Caki2 (cell line): Measurements from ENCODE around the gene EDC3. TPM values are rescaled to one million over a fixed set of nuclear protein-coding genes. Genes with fewer than 3 reads are reported as not detected.

Experiments
- DNase-seq: peaks from one replicate; pipeline ENCODE4 v3.0.0-alpha.2; 2015; ENCODE audit warnings: low read depth
- in situ Hi-C: cut with HindIII; loops from 2 replicates; pipeline ENCODE4 v1.10.0; 2016; ENCODE audit warnings: low sequenced_read_pairs, low pct_unique_long_range_greater_than_20kb, mixed read lengths
- total RNA-seq: library from RNA; depleted of rRNA; stranded (reverse); fragments of >200 nt; shearing (Covaris generic); gene quantifications from 2 replicates; pipeline ENCODE4 v1.2.3, GENCODE V29; 2014; ENCODE audit warnings: low replicate concordance

EDC3 gene
- total RNA-seq, 1 experiment from 2014 or later, result 26.0 TPM

DNA sequence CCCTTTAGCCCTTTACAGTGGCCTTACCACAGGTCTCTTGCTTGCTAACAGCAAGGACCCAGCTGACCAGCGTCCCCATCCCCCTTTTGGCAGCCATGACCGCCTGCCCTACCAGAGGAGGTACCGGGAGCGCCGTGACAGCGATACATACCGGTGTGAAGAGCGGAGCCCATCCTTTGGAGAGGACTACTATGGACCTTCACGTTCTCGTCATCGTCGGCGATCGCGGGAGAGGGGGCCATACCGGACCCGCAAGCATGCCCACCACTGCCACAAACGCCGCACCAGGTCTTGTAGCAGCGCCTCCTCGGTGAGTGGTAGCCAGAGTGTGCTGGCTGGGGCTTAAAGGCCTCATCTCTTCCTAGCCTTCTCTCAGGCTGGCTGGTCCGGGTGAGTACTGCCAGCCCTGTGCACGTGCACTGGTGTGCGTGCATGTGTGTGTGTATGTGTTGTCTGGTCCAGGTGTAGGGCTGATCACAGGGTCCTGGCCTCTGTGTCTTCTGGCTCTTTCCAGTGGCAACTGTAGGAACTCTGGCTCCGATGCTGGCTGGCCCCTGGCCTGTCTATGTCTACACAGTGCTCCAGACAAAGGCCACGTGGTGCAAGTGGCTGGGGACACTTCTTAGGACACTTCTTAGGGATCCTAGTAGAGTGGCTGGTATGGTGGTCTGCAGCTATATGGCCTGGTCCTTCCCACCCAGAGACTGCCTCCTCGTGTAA is 75.7 kb downstream of the EDC3 start:
- in situ Hi-C loops, result no loop called here
- no peak for DNase-seq

DNA sequence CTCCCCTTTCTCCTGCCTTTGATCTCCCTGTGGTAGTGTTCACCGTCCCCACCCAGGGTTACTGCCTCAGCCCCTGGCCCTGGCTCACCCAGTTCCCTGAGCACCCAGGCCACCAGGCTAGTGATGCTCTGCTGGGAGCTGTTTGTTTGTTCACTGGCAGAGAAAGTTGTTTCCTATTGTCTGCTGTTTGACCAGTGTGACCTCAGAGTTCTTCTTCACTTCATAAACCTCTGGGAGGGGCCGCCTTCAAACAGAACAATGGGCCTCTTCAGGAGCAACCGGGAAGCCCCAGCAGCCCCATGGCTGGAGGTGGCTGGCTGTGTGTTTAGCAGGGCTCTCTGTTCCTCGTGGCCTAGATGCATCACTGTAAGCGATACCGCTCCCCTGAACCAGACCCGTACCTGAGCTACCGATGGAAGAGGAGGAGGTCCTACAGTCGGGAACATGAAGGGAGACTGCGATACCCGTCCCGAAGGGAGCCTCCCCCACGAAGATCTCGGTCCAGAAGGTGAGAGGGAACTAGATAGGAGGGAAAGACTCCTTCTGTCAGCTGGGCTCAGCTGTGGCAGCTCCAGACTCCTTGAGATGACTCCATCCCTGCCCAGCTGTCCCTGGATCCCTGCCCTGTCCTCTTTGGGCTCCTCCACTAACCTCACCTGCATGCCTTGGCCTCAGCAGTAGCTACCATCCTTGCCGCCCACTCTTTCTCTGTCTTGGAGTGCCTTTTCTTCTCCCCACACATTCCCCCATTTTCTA is 76.8 kb downstream of the EDC3 start:
- DNase-seq, result no peak
- in situ Hi-C loops, result no loop called here

DNA sequence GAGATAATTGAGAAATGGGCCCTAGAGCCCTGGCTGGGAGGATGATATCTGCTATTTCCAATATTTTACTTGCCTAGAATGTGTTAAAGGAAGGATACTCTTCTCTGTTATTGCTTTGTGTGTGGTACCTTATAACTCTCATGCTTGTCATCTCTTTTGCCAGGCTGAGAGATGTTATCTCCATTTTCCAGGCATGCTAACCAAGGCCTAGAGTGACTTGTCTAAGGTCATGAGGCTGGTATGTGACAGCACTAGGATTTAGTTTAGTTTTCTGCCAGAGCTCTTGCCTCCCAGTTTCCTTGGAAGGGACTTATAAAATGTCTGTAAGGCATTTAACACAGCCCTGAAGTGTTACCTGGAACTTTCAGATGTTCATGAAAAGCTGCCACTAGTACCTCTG is 78.8 kb downstream of the EDC3 start:
- no peak for DNase-seq
- in situ Hi-C loops, result no loop called here

DNA sequence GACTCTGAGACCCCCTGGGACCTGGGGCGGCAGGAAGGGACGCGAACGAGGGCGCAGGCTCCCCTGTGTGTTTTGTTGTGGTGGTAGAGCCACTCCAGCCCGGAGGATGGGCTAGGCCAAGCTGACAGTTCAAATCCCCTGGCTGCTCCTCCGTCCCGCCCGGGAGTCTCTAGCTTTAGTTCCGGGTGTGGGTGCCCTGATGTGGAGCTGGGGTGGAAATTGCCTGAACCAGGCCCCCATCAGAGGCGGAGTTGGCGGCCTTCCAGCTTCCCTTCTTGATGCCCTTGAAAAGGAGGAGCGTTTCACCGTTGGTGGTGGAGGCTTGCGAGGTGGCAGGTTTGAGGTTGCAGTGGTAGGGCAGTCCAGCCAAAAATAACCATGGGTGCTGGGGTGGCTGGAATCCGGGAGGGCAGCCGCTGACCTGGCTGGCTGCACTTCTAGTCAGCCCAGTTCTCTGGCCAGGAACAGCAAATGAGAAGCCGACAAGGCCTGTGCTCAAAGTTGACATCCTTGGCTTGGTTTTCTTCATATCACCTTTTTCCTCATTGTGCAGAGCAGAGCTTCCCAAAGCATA is 79.4 kb downstream of the EDC3 start:
- in situ Hi-C loops, result no loop called here
- peak; percentile 49 for DNase-seq

DNA sequence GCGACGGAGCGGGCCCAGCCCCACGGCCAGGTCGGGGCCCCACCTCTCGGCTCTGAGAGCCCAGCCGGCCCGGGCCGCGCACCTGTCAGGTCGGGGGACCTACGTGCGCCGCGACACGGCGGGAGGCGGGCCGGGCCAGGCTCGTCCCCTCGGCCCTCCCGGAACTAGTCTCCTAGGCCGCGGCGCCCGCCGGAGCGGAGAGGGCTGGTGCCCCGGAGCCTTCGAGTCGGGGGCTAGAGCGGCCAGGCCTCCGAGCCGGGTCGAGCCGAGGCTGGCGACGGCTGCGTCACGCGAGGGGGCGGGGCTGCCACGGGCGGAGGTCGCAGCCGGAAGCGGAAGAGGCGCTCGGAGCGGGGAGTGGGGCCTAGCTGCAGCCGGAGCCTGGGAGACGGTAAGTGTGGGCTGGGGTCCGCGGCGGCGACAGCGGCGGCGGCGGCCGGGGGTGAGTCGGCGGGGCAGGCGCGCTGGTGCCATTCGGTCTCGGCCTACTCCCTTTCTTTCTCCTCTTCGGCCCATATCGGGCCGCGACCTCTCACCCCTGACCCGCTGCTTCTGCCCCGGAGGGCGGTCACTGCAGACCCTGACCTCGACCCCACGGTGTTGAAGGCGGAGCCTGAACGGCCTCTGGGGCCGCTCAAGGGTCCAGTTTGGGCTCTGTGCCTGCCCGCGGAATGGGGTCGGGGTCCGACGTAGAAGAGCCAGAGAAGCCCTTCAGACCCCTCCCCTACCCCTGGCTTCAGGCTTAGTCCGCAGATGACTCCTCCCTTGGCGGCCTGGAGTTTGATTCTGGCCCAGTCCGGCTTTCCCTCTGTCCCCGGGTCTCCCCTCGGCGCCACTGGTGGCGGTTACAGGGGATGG is 80.1 kb downstream of the EDC3 start, which contains the start of gene CLK3:
TSS of gene CLK3 (plus strand) at position 329 of the 858 bp plus-strand sequence. CDS start 3,361 bp downstream, outside the sequence.
- peak; percentile 96 for DNase-seq
- in situ Hi-C loops, result no loop called here

DNA sequence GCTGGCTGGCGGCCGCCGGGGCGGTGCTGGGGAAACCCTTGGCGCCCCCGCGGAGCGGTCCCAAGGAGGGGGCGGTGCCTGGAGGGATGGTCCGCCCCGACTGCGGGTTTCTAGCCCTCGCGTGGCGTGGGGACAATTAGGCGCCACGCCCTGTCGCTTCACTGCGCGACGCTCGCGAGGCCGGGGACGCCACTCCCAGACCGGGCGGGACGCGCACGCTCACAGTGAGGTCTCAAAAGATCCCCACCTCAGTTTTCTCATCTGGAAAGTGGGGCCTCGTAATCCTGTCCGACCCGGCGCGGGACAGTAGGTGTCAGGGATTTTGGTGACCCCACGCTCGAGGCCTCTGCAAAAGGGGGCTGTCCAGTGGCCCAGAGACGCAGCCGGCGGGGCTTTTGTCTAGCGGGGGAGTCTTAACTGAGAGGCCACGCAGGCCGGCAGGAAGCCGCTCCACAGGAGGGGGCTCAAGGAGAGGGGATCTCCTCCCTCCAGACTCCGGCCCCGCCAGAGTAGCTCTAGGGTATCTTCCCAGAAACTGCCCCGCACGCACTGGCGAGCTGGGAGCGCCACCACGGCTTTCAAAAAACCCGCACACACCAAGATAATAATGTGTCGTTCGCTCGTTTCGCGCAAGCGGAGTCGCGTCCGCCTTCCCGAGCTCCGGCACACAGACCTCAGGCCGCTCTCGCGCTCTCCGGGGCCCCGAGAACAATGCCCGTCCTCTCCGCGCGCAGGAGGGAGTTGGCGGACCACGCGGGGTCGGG is 80.9 kb downstream of the EDC3 start:
- in situ Hi-C loops, result no loop called here
- peak; percentile 79 for DNase-seq

DNA sequence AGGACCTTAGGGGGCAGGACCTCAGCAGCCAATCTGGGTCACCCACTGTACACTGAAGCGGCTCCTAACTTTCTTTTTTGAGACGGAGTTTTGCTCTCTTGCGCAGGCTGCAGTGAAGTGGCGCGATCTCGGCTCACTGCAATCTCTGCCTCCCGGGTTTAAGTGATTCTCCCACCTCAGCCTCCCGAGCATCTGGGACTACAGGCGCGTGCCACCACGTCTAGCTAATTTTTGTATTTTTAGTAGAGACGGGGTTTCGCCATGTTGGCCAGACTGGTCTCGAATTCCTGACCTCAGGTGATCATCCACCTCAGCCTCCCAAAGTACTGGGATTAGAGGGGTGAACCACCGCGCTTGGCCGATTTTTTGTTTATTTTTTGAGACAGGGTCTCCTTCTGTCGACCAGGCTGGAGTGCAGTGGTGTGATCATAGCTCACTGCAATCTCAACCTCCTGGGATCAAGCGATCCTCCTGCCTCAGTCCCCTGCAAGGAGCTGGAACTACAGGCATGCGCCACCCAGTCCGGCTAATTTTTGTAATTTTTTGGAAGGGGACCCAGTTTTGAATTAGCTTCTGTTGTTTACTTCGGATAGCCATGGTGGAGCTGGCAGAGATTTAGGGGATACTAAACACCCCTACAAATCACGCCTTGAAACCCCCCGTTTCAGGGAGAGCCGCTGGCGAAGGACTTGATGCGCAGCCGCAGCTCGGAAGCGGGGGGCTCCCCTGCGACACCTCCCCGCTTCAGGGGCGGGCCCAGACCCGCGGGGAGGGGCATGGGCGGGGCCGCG is 81.7 kb downstream of the EDC3 start:
- in situ Hi-C loops, result no loop called here
- DNase-seq, result no peak

DNA sequence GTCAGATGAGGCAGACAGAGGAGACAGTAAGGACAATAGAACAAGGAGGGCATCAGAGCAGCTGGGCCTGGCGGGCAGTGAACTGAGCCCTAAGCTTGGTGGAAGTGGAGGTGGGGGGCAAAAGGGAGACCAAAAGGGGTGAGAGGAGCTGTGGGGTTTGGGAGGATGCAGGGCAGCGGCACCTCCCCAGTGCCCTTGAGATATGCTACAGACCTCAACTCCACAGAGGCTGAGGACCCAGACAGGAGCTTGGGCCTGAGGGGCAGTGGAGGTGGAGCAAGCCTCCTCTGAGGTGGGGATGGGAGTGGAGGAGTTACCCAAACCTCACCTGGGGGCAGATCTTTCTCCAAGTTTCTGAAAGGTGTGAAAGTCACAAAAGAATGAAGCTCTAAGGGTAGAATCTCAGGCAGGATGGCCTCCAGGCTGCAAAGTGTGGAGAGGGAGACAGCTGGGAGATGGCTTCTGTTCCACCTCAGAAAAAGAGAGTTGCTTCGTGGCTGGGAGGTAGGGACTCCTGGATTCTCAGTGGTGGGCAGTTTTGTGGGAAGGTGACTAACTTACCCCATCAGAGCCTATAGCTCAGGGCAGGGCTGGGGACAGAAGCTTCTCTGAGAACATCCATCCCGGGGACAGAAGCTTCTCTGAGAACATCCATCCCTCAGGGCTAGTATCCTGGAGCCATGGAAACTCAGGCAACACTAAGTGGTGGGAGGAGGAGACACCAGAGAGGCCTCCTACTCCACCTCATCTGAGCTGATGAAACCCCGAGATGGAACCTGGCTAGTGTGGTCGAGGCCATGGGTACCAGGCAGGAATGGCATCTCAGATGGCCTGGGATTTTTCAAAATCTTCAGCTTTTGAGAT is 82.5 kb downstream of the EDC3 start:
- in situ Hi-C loops, result no loop called here
- DNase-seq, result no peak

DNA sequence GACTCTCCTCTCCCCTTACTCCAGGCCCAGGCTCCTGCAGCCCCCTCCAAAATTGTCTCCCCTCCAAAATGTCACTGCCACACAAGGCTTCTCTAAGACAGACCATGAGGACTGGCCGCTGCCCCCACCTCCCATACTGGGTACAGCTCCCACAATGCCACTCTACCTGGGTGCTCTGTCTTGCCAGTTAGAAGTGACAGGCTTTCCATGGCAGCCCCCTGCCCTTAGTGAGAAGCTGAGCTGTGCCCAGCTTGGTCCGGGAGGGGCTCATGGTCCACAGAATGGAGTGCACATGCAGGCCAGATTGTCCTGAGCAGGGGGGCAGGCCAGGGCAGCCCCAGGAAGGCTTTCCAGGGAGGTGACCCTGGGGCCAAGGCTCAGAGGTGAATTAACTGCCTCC is 83.1 kb downstream of the EDC3 start:
- in situ Hi-C loops, result no loop called here

DNA sequence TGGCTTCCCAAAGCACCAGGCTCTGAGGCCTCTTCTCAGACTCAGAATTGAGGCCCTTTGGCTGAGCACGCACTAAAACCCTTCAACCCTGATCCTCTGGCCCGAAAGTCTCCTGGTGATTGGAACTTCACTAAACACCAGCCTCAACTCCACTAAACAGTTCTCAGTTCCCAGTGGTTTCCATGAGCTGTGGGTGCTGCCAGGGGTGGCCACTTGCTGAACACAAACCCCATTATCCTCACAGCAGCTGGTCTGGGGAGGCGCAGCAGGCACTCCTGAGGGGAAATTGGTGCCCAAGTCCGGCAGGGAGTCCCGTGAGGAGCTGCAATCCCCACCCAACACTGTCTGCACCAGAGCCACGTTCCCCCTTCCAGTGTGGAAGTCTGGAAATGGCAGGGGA is 84.0 kb downstream of the EDC3 start:
- DNase-seq, result no peak
- in situ Hi-C loops, result no loop called here

More for the DNA sequence above, 83.1 kb downstream of the EDC3 start:
- no peak for DNase-seq

DNA sequence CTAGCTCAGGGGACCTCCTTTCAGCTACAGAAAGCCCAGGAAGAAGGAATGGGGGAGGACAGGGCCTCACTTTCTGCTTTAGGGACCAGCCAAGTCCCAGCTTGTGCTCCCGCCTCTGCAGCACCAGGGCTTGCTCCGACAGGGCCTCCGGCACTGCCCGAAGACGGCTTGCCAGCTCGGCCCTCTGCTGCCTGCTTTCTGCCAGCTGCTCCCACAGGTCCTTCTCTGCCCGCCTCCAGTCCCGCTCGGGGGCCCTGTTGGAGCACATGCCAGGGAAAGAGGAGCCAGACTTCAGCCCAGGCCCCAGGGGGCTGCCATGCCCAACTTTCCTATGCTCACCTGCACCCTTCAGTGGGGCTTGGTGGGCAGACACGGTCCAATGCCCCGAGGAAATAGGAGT is 84.5 kb downstream of the EDC3 start:
- in situ Hi-C loops, result no loop called here
- no peak for DNase-seq

DNA sequence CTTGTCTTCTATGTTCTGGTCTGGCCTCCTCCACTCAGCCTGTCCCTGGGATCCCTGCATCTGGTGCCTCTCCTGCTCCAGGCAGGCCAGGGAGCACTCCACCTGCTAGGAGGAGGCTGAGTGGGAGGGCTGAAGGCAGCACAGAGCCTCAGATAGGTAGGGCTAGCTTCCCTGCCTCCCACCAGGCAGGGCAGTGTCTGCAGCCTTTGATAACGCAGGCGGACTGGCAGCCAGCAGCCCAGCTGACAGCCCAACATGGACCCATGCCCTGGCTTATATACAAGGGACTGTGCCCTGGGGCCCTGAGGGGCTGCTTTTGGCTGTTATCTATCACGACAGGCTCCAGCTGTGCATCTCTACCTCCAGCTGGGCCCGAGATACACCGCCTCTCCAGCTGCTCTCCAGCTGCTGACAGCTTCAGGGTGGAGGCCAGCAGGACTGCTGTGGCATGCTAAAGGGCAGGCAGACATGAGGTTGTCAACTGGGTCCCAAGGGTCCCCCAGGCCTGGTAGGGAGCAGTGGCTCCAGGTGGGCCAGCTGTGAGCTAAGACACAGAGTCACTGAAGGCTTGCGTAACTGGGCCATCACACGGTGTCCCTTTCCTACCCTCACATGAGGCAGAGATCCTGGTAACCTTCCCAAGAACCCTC is 85.4 kb downstream of the EDC3 start:
- no peak for DNase-seq
- in situ Hi-C loops, result no loop called here

DNA sequence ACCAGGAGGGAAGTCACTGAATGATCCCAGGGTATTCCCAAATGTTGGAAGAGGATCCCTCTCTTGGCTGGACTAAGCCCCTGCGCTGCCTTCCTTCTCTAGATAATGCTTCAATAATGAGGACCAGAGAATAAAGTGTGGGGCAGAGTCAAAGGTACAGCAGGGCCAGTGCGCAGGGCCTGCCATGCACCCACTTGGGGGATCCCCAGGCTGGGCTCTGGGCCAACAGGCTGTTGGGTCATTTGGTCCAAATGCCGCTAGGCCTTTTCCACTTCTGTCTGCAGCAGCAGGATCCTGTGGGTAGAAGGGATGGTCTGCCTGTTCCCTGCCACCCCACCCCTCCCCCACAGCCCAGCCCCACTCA is 85.9 kb downstream of the EDC3 start:
- in situ Hi-C loops, result no loop called here
- DNase-seq, result no peak

DNA sequence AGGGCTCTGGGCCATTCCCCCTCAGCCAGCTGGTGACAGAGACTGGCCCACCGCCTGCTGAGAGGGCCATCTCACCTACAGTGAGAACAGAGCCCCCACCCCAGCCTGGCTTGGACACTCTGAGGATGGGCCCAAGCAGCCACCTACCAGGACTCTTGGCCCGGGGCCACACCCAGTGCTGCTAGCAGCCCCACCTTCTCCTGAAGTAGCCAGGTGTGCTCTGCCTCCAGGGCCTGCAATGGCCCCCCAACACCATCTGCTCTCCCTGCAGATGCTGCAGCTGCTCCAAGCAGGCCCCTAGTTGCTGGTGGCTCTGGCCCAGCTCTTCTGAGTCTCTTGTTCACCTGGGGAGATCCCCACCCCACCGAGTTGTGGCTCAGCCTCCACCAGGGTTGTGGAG is 87.0 kb downstream of the EDC3 start:
- in situ Hi-C loops, result no loop called here
- DNase-seq, result no peak

DNA sequence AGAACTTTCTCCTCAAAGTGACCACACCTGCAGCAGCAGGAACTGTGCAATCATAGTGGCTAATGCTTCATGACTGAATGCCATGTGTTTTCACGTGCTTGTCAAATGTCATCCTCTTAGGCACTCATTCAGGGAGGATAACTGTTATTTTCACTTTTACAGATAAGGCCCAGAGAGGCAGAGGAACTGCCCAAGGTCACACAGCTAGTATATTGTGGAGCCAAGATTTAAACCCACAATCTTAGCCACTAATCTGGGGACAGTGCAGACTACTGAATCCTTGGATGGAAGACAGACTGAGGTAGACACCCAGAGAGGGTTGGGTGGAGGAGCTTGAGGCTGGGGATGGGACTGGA is 90.1 kb downstream of the EDC3 start:
- in situ Hi-C loops, result no loop called here
- DNase-seq, result no peak
